Neural crest cell (in vitro differentiated cells): ENCODE results near the gene PHF21A. TPM values are rescaled to one million over a fixed set of nuclear protein-coding genes. Genes with fewer than 3 reads are reported as not detected.

Experiments
- DNase-seq: peaks from one replicate; pipeline ENCODE4 v3.0.0; 2021; ENCODE audit warnings: low read depth, mixed read lengths, low spot score
- H3K27ac Mint-ChIP-seq: one replicate; pipeline ENCODE4 v1.8.0; 2021; ENCODE audit warnings: mild to moderate bottlenecking, mixed read lengths; ENCODE audit not compliant: unreplicated experiment
- H3K27me3 Mint-ChIP-seq: 2 replicates; pipeline ENCODE4 v1.8.0; 2021; ENCODE audit warnings: low read depth, mild to moderate bottlenecking, mixed read lengths
- H3K36me3 Mint-ChIP-seq: 2 replicates; pipeline ENCODE4 v1.8.0; 2021; ENCODE audit warnings: low read depth, mild to moderate bottlenecking, mixed read lengths
- H3K4me1 Mint-ChIP-seq: 2 replicates; pipeline ENCODE4 v1.8.0; 2021; ENCODE audit warnings: mixed read lengths
- H3K4me3 Mint-ChIP-seq: one replicate; pipeline ENCODE4 v1.8.0; 2021; ENCODE audit warnings: mild to moderate bottlenecking, mixed read lengths
- H3K9me3 Mint-ChIP-seq: 2 replicates; pipeline ENCODE4 v1.8.0; 2021; ENCODE audit warnings: mixed read lengths
- total RNA-seq: library from RNA; stranded (reverse); gene quantifications from 2 replicates; pipeline ENCODE4 v1.2.1, GENCODE V29; 2021
- TF ChIP-seq, protein P1 (sequence below): fragments of 200-600 bp; sonication (generic); conservative IDR thresholded peaks from 2 replicates; pipeline ENCODE4 v1.5.0; 2021; ENCODE audit warnings: antibody characterized with exemption, mild to moderate bottlenecking

Gene PHF21A
- total RNA-seq, 1 donor from 2014 or later = 56.5 TPM

GRCh38 chr11:45894555-45895247, 226.6 kb downstream of the PHF21A start:
- H3K4me3 Mint-ChIP-seq = no peak overlapping the region
- H3K9me3 Mint-ChIP-seq = no peaks in the 10 kb centered on the region
- no peak overlapping the region for H3K27ac Mint-ChIP-seq
- no peak for DNase-seq
- TF ChIP-seq, protein P1, sequence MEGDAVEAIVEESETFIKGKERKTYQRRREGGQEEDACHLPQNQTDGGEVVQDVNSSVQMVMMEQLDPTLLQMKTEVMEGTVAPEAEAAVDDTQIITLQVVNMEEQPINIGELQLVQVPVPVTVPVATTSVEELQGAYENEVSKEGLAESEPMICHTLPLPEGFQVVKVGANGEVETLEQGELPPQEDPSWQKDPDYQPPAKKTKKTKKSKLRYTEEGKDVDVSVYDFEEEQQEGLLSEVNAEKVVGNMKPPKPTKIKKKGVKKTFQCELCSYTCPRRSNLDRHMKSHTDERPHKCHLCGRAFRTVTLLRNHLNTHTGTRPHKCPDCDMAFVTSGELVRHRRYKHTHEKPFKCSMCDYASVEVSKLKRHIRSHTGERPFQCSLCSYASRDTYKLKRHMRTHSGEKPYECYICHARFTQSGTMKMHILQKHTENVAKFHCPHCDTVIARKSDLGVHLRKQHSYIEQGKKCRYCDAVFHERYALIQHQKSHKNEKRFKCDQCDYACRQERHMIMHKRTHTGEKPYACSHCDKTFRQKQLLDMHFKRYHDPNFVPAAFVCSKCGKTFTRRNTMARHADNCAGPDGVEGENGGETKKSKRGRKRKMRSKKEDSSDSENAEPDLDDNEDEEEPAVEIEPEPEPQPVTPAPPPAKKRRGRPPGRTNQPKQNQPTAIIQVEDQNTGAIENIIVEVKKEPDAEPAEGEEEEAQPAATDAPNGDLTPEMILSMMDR = no peak
- H3K36me3 Mint-ChIP-seq = no peaks in the 10 kb centered on the region
- H3K27me3 Mint-ChIP-seq = no peaks in the 10 kb centered on the region
- peaks cover 12% of the 10 kb centered on the region for H3K4me1 Mint-ChIP-seq

GRCh38 chr11:45892856-45893255, 228.4 kb downstream of the PHF21A start:
- no peaks in the 10 kb centered on the region for H3K36me3 Mint-ChIP-seq
- H3K9me3 Mint-ChIP-seq = no peaks in the 10 kb centered on the region
- no peaks in the 10 kb centered on the region for H3K27me3 Mint-ChIP-seq
- DNase-seq = no peak
- TF ChIP-seq, protein P1 = no peak
- H3K4me3 Mint-ChIP-seq = no peak overlapping the region
- H3K4me1 Mint-ChIP-seq = peaks cover 8% of the 10 kb centered on the region
- peak overlapping the region; percentile 27 for H3K27ac Mint-ChIP-seq

DNA sequence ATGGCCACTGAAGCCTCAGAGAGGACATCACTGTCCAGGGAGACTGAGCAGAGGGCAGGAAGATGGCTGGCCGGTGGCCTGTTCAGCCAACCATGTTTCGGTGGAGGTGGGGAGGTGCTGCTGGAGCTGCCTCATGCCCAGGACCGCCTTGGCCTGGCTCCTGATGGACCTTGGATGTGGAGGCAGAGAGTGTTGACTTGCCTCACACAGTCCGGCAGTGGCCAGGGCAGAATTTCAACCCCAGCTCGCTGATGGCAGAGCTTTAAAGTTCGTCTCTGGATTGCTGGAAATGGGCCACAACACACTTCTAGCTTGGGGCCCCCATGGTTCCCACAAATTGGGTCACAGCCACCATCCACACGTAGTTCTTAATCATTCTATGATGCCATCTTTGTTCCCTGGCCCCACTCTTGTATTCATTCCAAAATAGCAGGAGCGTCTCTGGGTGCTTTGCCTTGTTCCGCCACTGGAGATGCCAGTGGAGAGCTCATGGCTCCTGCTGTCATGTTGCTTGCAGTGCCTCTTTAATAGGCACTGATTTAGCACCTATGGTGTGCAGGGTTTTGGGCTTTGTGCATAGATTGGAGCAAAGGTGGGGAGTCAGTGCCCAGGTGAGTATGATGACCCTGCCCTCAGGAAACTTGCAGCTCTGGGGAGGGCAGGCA, 230.2 kb downstream of the PHF21A start:
- H3K27me3 Mint-ChIP-seq = peaks cover 12% of the 10 kb centered on the region
- H3K4me3 Mint-ChIP-seq = peak overlapping the region; percentile 15
- H3K27ac Mint-ChIP-seq = no peak overlapping the region
- no peak for DNase-seq
- no peaks in the 10 kb centered on the region for H3K9me3 Mint-ChIP-seq
- H3K36me3 Mint-ChIP-seq = no peaks in the 10 kb centered on the region
- H3K4me1 Mint-ChIP-seq = peaks cover 8% of the 10 kb centered on the region
- TF ChIP-seq, protein P1 = no peak

DNA sequence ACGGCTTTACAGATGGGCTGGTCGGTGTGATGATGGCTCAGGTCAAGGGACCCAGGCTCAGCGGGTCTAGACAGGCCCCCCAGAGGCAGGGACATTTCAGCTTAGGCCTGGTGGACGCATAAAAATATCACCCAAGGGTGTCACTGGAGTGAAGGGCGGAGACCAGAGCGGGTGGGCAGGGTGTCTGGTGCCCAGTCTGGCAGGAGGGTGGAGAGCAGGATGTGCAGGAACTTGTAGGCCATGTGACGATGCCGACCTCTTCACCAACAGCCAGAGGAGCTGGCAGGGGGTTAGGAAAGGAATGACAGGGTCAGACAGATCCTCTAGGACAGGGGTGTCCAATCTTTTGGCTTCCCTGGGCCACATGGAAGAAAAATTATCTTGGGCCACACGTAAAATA, 231.3 kb downstream of the PHF21A start:
- Mint-ChIP-seq H3K9me3 (no peaks in the 10 kb centered on the region), H3K4me3 (no peak overlapping the region), H3K36me3 (no peaks in the 10 kb centered on the region), H3K27me3 (peaks cover 15% of the 10 kb centered on the region), H3K27ac (peak overlapping the region; percentile 14), H3K4me1 (peaks cover 12% of the 10 kb centered on the region)
- TF ChIP-seq, protein P1 = no peak
- no peak for DNase-seq

- H3K27me3 Mint-ChIP-seq = peaks cover 19% of the 10 kb centered on the region
- peak overlapping the region; percentile 87 for H3K27ac Mint-ChIP-seq
- no peak for DNase-seq
- H3K9me3 Mint-ChIP-seq = no peaks in the 10 kb centered on the region
- TF ChIP-seq, protein P1 = no peak
- peaks cover 17% of the 10 kb centered on the region for H3K4me1 Mint-ChIP-seq
- no peak overlapping the region for H3K4me3 Mint-ChIP-seq
- no peaks in the 10 kb centered on the region for H3K36me3 Mint-ChIP-seq
Observed at GRCh38 chr11:45889555-45889954, 231.7 kb downstream of the PHF21A start.
